ENCODE data around the gene HOXB7. TPM values are rescaled to one million over a fixed set of nuclear protein-coding genes. Genes with fewer than 3 reads are reported as not detected.
A peak's percentile ranks its signal among the peaks of the same experiment; 100 is the strongest.

Gene HOXB7
- polyA plus RNA-seq, 3 donors, result not detected

DNA sequence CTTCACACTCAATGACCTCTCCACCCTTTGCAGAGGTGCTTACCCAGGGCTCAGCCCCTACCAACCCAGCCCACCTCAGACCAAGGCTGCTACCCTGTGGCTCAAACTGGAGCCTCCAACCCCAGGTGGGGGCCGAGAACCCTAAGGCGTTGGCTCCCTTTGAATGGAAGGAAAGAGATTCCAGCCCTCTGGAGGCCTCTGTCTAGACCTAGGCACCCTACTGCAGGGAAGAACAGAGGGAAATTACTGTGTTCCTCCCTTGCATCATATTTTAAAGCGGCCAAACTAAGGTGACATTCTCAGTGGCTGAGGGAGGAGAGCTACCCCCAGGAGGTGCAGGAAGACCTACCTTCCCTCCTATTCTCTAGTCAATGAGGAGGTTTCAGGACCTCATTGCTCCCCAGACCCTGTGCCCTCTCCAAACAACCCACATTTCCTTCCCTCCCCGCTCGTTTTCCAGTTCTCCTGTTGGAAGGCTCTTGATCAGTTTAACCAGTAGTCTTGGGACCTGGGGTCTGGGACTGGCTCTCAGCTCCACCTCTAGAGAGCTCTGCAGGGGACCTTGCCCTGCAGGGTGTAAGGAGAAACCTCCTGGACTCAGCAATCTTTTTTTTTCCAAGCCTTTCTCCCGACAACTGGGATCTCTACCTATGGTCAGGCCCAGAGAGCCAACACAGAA is 9.8 kb upstream of the HOXB7 start:
- Histone ChIP-seq H3K9me3 (replicated peaks in 1 of 2; ENCODE audit: control insufficient read depth in 1 of 2, insufficient read depth in 1 of 2, low read length in 2 of 2) (peaks cover 4 to 49% of the 10 kb centered on the region in 2 donors), H3K4me3 (replicated peaks in 1 of 3; ENCODE audit: low read depth in 2 of 3, low read length in 3 of 3) (no peak overlapping the region), H3K4me2 (replicated peaks; ENCODE audit: extremely low read depth, low read length, poor library complexity, severe bottlenecking) (no peak overlapping the region), H3K79me2 (ENCODE audit: insufficient read depth, low read length) (no peaks in the 10 kb centered on the region), H3K27me3 (ENCODE audit: control insufficient read depth in 2 of 2, insufficient read depth in 2 of 2, low read length in 2 of 2) (peaks cover 86 to 100% of the 10 kb centered on the region in 2 donors), H3K4me1 (ENCODE audit: control insufficient read depth in 1 of 2, insufficient read depth in 2 of 2, low read length in 2 of 2) (peaks cover 4 to 9% of the 10 kb centered on the region in 2 donors), H3K27ac (ENCODE audit: low read depth in 1 of 2, low read length in 2 of 2) (no peak overlapping the region), H4K20me1 (ENCODE audit: insufficient read depth, low read length) (no peaks in the 10 kb centered on the region), H3K9ac (ENCODE audit: insufficient read depth, low read length, poor library complexity, severe bottlenecking) (no peak overlapping the region), H2AFZ (ENCODE audit: insufficient read depth, low read depth, low read length, poor library complexity, severe bottlenecking) (no peak overlapping the region), H3K36me3 (replicated peaks in 1 of 2; ENCODE audit: control insufficient read depth in 1 of 2, insufficient read depth in 2 of 2, low read length in 2 of 2) (no peaks in the 10 kb centered on the region)
- peaks cover 3 to 7% of the 10 kb centered on the region in 2 donors for H3K36me3 Mint-ChIP-seq
- no peak for DNase-seq
- peak overlapping the region in 1 of 2 donors; percentile 69 for H3K4me3 Mint-ChIP-seq
- peaks cover 0 to 19% (median 6%) of the 10 kb centered on the region in 7 donors for H3K9me3 Mint-ChIP-seq
- H3K27ac Mint-ChIP-seq, result no peak overlapping the region
- H3K4me1 Mint-ChIP-seq, result peaks cover 11% of the 10 kb centered on the region
- intact Hi-C loops (cut with micrococcal nuclease), result no loop called here
- WGBS (ENCODE audit: insufficient coverage), result 60% methylated on average over 1 of the region's 6 CpGs
- peaks cover 94 to 100% (median 95%) of the 10 kb centered on the region in 3 donors for H3K27me3 Mint-ChIP-seq (ENCODE audit: low read depth in 3 of 3)
- TF ChIP-seq, protein P1, sequence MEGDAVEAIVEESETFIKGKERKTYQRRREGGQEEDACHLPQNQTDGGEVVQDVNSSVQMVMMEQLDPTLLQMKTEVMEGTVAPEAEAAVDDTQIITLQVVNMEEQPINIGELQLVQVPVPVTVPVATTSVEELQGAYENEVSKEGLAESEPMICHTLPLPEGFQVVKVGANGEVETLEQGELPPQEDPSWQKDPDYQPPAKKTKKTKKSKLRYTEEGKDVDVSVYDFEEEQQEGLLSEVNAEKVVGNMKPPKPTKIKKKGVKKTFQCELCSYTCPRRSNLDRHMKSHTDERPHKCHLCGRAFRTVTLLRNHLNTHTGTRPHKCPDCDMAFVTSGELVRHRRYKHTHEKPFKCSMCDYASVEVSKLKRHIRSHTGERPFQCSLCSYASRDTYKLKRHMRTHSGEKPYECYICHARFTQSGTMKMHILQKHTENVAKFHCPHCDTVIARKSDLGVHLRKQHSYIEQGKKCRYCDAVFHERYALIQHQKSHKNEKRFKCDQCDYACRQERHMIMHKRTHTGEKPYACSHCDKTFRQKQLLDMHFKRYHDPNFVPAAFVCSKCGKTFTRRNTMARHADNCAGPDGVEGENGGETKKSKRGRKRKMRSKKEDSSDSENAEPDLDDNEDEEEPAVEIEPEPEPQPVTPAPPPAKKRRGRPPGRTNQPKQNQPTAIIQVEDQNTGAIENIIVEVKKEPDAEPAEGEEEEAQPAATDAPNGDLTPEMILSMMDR (IDR thresholded peaks at IDR 0.05), result no peak

DNA sequence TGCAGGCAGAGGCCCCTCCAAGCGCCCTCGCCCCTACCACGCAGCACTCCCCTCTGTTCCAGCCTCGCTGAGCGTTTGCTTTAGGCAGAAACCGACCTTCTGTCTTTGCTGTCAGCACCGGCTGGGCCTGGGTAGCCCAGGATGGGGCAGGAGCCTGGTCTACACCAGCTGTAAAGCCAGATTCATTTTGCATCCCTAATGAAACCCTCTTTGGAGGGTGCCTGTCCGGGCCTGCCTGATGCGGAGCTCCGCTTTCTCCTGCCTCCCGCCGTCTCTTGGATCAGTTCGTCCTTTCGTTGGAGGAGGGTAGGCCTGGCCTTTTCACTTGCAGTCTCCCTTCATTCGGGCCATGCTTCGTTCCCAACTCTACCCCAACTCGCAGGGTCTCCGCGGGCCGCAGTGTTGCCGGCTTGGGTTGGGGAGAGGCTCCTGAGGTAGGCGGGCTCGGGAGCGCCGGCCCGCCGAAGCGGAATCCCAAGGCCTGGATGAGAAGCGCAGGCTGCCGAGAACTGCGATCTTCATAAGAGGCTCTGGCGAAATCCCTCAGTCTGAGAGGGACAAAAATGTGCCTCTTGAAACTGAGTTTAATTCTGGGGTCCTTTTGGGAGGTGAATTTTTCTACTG is 9.1 kb upstream of the HOXB7 start:
- Histone ChIP-seq H3K36me3 (replicated peaks in 1 of 2; ENCODE audit: control insufficient read depth in 1 of 2, insufficient read depth in 2 of 2, low read length in 2 of 2) (no peaks in the 10 kb centered on the region), H3K4me2 (replicated peaks; ENCODE audit: extremely low read depth, low read length, poor library complexity, severe bottlenecking) (no peak overlapping the region), H2AFZ (ENCODE audit: insufficient read depth, low read depth, low read length, poor library complexity, severe bottlenecking) (no peak overlapping the region), H4K20me1 (ENCODE audit: insufficient read depth, low read length) (no peaks in the 10 kb centered on the region), H3K9me3 (replicated peaks in 1 of 2; ENCODE audit: control insufficient read depth in 1 of 2, insufficient read depth in 1 of 2, low read length in 2 of 2) (peaks cover 4 to 49% of the 10 kb centered on the region in 2 donors), H3K4me3 (replicated peaks in 1 of 3; ENCODE audit: low read depth in 2 of 3, low read length in 3 of 3) (no peak overlapping the region), H3K9ac (ENCODE audit: insufficient read depth, low read length, poor library complexity, severe bottlenecking) (no peak overlapping the region), H3K27me3 (ENCODE audit: control insufficient read depth in 2 of 2, insufficient read depth in 2 of 2, low read length in 2 of 2) (peaks cover 87 to 100% of the 10 kb centered on the region in 2 donors), H3K79me2 (ENCODE audit: insufficient read depth, low read length) (no peaks in the 10 kb centered on the region), H3K27ac (ENCODE audit: low read depth in 1 of 2, low read length in 2 of 2) (no peak overlapping the region), H3K4me1 (ENCODE audit: control insufficient read depth in 1 of 2, insufficient read depth in 2 of 2, low read length in 2 of 2) (peaks cover 0 to 2% of the 10 kb centered on the region in 2 donors)
- H3K27me3 Mint-ChIP-seq (ENCODE audit: low read depth in 3 of 3), result peaks cover 97 to 100% (median 98%) of the 10 kb centered on the region in 3 donors
- no peak for DNase-seq
- peak overlapping the region in 1 of 2 donors; percentile 69 for H3K4me3 Mint-ChIP-seq
- intact Hi-C loops (cut with micrococcal nuclease), result loop anchor here in 1 of 2 donors (5.0 kb wide), 2 partner anchors 283 to 593 kb away; no protein-coding TSS in a partner anchor
- whole genome bisulfite sequencing (ENCODE audit: insufficient coverage), result 84% methylated on average over 23 of the region's 32 CpGs
- peaks cover 3 to 7% of the 10 kb centered on the region in 2 donors for H3K36me3 Mint-ChIP-seq
- H3K4me1 Mint-ChIP-seq, result peaks cover 8% of the 10 kb centered on the region
- H3K27ac Mint-ChIP-seq, result no peak overlapping the region
- TF ChIP-seq, protein P1 (IDR thresholded peaks at IDR 0.05), result no peak
- peaks cover 0 to 20% (median 5%) of the 10 kb centered on the region in 7 donors for H3K9me3 Mint-ChIP-seq

All from CD14-positive monocyte (primary cell).